G401 (cell line): ENCODE data around the gene PLD4. TPM values are rescaled to one million over a fixed set of nuclear protein-coding genes. Genes with fewer than 3 reads are reported as not detected.

Experiments used
- DNase-seq: peaks from one replicate; pipeline ENCODE4 v3.0.0-alpha.2; 2015; ENCODE audit warnings: low spot score
- in situ Hi-C: cut with HindIII; loops from 2 replicates; pipeline ENCODE4 v1.10.0; 2016; ENCODE audit warnings: low sequenced_read_pairs, mixed read lengths
- total RNA-seq: library from RNA; depleted of rRNA; stranded (reverse); fragments of >200 nt; shearing (Covaris generic); gene quantifications from 2 replicates; pipeline ENCODE4 v1.2.3, GENCODE V29; 2014

Gene PLD4
- total RNA-seq, 1 experiment from 2014 or later, result not detected

DNA sequence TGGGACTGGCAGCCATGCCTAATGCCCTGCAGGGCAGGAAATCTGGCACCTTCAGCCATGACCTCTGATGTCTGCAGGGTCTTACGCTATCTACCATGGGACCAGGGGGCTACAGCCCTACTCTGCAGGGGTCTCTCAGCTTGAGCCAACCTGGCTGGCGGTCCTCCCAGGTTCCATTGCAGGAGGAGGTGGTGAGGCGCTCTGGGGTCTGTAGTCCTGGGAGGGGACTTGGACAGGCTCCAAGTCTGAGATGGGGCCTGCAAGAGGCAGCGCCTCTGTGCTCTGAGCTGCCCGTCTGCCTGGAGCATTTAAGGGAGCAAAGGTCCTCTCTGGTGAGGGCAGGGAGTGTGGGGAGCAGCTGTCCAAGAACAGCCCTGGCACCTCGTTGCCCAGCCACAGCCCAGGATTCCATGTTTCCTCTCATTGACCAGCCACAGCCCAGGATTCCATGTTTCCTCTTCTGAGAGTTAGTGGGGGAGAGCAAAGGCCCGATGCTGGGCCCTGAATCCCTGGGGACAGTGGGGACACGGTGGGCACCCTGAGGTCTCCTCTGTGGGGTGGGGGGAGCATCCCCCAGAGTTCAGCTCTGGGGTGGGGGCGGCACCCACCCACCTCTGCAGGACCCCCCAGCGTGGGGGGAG is 655 bp downstream of the PLD4 start:
- DNase-seq, result no peak
- in situ Hi-C loops, result no loop called here

DNA sequence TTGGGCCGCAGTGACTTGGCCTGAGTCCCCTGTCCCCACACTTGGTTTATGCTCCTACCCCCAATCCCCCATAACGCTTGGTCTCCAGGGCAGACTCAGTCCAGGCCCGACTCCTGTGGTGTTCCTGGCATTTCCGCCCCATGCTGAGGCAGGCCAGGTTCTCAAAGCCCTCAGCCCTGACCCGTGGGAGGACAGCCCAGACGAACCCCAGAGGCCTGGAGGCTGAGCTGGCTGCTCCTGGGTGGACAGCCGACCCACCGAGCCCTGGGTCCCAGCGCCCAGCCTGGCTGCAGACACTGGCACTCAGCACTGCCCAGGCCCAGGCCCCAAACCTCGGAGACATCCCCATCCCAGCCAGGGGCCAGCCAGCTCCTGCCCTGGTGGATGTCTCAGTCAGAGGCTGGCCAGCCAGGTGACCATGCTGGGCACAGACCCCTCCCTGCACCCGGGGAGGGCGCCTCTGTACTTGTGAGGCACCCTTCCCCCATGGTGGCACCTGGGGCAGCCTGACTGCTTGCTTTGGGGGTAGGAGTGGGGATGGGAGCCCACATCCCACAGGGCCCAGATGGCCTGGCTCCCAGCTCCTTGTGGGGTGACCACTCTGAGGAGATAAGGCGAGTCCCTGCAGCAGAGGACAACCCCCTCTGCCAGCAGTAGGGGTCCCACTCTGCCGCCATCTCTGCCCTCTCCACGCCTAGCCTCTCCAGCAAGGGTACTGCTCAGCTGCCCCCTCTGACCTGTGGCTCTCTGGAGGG is 1.4 kb downstream of the PLD4 start:
- in situ Hi-C loops, result no loop called here
- no peak for DNase-seq

DNA sequence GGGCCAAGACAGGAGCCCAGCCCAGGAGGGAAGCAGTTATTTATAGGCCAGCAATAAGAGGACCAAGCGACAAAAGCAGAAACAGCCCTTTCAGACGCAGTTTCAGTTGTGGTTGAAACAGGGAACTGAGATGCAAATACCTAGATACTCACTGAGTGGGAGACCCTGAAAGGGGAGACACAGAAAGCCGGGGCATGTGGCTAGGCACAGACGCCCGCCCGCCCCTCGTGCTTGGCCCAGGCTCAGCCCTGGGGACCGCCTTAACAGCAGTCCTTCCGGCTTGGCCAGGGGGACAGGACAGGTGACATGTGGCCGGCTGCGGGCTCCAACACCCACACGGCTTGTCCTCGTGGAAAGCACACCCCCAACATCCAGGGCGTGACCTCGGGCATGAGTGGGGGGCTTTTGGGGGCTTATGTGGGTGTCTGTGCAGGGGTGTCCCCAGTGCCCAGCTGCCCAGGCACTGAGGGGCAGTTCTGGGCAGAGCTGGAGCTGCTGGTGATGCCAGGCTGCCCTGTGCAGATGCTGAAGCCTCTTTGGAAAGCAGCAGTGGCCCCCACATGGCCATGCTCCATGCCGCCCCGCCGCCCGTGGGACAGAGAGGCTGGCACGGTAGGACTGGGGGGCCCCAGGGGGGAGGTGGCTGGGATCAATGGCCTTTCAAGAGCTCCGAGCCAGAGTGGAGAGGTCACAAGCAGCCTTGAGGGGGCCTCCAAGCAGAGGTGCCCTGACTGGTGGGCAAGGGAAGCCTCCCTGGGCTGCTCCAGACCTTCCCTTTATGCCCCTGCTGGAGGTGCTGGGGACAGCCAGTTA is 2.1 kb downstream of the PLD4 start:
- in situ Hi-C loops, result no loop called here

DNA sequence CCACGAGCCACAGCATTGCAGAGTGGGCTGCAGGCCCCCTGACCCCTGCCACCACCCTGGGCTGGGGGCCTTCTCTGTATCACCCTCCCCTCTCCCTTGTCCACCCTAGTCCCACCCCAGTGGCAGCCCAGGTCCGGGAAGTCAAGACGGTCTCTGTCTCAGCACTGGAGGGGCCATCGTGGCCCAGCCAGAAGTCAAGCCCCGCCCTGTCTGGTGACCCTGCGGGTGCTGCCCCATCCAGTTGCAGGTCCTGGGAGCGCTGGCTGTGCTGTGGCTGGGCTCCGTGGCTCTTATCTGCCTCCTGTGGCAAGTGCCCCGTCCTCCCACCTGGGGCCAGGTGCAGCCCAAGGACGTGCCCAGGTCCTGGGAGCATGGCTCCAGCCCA is 2.7 kb downstream of the PLD4 start:
- no peak for DNase-seq
- in situ Hi-C loops, result no loop called here

More for the DNA sequence above, 2.1 kb downstream of the PLD4 start:
- DNase-seq, result no peak

DNA sequence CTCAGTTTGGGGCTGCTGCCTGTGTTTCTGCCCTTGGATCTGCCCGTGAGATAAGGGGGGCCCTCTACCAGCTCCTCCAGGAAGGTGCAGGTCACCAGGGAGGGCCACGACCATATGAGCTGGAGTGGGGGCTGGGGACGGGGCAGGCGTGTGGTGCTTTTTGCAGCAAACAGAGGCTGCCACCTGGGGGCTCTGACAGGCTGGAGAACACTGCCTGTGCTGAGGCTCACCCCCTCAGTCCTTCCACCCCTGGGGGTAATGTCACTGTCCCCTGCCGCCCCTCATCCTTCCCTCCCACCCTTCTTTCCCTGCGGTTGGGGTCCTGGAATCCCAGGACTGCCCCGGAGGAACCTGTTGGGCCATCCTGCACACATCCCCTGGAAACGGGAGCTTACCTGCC is 3.2 kb downstream of the PLD4 start:
- DNase-seq, result no peak
- in situ Hi-C loops, result no loop called here

DNA sequence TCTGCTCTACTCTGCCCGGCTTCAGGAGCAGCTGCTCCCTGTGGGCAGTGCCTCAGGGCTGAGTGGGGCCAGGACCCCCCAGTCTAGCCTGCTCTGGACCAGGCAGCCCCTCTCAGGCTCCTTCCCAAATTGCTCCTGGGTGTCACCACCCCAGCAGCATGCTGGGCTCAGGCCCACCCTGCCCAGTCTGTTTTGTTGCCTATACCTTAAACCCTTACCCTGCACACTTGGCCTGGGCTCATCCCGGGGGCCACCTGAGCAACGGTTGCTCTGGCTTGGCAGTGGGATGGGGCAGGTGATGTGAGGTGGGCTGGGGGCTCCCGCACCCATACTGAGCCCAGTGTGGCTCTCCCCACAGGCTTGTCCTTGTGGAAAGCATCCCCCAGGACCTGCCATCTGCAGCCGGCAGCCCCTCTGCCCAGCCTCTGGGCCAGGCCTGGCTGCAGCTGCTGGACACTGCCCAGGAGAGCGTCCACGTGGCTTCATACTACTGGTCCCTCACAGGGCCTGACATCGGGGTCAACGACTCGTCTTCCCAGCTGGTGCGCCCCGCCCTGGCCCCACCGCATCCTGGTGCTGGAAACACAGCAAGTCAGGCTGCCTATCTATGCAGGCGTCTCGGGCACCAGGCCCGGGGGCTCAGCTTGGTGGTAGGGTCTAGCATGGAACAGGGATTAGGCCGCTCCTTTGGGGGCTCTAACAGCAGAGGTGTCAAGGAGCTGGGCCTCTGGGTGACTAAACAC is 3.9 kb downstream of the PLD4 start:
- in situ Hi-C loops, result no loop called here
- no peak for DNase-seq

DNA sequence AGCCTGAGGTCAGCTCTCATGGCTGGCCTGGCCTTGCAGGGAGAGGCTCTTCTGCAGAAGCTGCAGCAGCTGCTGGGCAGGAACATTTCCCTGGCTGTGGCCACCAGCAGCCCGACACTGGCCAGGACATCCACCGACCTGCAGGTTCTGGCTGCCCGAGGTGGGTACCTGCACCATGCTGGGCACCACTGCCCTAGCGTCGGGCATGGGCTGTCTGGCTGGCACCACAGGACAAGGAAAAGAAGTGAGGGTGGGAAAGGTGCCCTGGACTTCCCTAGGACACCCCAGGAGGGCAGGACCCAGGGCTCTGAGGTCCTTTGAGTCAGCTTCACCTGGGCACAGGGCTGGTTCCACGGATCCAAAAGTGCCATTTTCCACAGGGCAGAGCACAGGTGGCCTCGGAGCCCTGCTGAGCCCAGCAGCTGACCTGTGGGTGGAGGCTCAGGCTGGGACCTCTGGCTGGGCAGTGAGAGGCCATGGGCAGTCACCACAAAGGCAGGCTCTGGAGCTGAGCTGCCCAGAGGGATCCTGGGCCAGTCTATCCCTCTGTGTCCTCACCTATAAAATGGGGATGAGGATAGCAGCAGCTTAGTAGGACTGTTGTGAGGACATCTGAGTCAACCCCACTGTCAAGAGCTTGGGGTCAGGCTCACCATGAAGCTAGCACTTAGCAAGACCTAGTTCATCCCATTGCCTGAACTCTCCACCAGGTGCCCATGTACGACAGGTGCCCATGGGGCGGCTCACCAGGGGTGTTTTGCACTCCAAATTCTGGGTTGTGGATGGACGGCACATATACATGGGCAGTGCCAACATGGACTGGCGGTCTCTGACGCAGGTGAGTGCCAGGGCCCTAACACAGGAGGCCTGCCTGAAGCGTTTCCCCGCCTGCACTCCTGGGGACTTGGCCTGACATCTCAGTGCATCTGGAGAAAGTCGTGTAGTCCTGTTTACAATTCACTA is 4.9 kb downstream of the PLD4 start:
- in situ Hi-C loops, result loop anchor here (10.0 kb wide), 3 partner anchors 105 to 215 kb away; no protein-coding TSS in a partner anchor
- DNase-seq, result no peak

DNA sequence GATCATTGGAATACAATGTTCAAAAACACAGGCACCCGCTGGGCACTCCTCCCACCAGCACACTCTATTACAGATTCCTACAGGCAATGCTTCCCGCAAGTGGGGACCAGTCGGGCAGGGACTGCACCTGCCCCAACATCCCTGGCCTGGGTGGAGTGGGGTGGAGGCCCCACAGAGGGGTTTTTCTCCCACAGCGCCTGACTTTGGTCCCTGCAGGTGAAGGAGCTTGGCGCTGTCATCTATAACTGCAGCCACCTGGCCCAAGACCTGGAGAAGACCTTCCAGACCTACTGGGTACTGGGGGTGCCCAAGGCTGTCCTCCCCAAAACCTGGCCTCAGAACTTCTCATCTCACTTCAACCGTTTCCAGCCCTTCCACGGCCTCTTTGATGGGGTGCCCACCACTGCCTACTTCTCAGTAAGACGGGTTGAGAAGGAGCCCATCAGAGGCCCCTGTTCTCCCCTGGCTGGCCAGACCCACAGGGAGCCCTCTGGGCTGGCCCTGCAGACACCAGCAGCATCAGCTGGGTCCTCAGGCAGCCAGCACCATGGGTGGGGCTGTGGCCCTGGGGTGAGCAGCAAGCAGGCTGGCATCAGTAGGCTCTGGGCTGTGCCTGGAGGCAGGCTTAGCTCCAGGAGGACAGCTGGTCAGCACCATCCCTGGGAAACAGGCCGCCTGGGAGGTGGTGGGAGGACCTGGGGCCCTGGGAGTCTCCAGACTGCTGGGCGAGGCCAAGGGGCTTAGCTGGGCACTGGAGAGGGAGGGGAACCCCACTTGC is 6.0 kb downstream of the PLD4 start:
- no peak for DNase-seq
- in situ Hi-C loops, result loop anchor here (10.0 kb wide), 3 partner anchors 106 to 216 kb away; no protein-coding TSS in a partner anchor

DNA sequence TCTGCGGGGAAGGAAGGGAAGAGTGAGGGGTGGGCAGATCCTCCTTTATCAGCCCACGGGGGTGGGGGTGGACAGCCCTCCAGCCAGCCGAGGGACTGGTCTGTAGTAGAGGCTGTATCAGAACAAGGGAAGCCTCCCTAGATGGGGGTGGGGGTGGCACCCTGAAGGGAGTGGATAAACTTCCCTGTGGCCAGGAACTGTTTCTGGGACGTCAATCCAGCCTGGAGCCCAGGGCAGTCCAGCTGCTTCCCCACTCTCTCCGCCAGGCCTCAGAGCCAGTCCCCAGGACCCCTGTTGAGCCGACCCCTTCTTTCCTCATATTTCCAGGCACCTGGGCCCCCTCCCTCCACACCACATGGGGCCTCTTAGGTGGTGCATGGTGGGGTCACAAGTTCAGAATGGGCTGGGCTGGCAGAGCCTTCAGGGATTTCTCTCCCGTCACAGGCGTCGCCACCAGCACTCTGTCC is 6.7 kb downstream of the PLD4 start:
- DNase-seq, result no peak
- in situ Hi-C loops, result loop anchor here (10.0 kb wide), 3 partner anchors 107 to 217 kb away; no protein-coding TSS in a partner anchor

DNA sequence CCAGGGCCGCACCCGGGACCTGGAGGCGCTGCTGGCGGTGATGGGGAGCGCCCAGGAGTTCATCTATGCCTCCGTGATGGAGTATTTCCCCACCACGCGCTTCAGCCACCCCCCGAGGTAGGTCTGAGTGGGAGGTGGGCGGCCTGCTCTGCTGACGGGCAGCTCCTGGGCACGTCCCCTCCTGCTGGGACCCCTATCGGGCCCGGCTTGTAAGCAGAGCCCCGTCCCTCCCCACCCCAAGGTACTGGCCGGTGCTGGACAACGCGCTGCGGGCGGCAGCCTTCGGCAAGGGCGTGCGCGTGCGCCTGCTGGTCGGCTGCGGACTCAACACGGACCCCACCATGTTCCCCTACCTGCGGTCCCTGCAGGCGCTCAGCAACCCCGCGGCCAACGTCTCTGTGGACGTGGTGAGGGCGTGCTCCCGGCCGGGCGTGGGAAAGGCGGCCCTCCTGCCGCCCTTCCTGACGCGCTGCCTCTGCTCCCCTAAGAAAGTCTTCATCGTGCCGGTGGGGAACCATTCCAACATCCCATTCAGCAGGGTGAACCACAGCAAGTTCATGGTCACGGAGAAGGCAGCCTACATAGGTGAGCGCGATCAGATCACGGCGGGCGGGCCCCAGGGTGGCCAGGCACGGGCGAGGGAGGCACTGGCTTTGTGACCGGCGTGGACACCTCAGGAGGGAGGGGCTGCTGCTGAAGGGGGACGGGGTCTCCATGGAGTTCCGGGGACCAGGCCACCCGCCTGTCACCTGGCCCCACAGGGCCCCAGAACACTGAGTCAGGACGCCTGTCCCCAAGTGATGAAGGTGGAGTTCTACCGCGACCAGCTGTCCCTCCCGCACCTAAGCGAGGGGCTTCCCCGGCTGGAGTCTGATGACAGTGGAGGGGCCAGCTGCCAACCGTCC is 7.3 kb downstream of the PLD4 start:
- DNase-seq, result peak; percentile 28
- in situ Hi-C loops, result loop anchor here (10.0 kb wide), 3 partner anchors 107 to 217 kb away; no protein-coding TSS in a partner anchor

DNA sequence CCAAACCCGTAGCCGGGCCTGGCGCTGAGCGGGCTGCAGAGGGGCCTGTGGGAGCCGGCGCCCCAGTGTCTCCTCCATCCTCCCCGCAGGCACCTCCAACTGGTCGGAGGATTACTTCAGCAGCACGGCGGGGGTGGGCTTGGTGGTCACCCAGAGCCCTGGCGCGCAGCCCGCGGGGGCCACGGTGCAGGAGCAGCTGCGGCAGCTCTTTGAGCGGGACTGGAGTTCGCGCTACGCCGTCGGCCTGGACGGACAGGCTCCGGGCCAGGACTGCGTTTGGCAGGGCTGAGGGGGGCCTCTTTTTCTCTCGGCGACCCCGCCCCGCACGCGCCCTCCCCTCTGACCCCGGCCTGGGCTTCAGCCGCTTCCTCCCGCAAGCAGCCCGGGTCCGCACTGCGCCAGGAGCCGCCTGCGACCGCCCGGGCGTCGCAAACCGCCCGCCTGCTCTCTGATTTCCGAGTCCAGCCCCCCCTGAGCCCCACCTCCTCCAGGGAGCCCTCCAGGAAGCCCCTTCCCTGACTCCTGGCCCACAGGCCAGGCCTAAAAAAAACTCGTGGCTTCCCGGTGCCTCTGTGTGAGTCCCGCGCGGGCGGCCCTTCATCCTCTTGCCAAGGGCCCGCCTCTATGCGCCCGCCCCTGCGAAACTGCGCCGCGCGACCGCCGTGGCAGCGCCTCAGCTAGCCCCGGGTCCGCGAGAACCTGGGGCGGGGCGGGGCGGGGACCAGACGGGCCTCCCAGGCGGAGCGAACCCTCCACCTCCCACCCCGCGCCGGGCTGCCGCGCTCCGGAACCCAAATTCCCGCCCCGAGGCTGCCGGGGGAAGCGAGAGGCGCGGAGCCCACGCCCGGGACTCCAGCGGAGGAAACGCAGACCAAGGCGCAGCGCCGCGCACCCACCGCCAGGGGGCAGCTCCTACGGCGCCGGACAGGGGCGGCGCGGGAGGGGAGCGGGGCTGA is 8.3 kb downstream of the PLD4 start:
- in situ Hi-C loops, result loop anchor here (10.0 kb wide), 3 partner anchors 108 to 218 kb away; no protein-coding TSS in a partner anchor
- peak; percentile 78 for DNase-seq

DNA sequence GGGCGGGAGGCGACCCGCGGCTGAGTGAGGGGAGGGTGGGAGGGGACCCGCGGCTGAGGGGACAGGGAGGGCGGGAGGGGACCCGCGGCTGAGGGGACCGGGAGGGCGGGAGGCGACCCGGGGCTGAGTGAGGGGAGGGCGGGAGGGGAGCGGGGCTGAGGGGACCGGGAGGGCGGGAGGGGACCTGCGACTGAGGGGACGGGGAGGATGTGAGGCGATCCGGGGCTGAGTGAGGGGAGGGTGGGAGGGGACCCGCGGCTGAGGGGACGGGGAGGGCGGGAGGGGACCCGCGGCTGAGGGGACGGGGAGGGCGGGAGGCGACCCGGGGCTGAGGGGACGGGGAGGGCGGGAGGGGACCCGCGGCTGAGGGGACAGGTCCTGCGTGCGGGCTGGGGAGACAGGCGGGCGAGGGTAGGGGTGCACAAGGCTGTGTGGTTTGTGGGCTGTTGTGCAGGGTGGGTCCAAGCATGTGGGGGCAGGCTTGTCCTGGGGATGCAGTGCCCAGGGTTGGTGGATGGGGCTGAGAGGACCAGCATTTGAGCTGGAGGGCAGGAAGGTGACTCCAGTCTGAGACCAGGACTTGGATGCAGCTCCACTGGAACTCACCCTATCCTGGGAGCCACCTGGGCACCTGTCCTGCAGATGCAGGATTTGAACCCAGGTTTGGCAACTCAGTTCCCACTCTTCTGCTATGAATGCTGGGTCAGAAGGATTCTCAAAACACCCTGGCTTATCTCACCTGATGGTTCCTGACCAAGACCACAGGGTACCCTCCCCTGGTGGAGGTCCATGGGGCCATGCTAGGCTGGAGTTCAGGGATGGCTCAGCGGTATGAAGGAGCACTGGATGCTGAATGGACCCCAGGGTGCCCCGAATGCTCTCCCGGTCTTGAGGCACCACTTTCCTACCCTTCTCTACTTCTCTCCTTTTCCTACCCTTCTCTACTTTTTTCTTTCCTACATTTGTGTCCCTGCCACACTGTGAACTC is 9.4 kb downstream of the PLD4 start:
- no peak for DNase-seq
- in situ Hi-C loops, result loop anchor here (10.0 kb wide), 3 partner anchors 109 to 219 kb away; no protein-coding TSS in a partner anchor

DNA sequence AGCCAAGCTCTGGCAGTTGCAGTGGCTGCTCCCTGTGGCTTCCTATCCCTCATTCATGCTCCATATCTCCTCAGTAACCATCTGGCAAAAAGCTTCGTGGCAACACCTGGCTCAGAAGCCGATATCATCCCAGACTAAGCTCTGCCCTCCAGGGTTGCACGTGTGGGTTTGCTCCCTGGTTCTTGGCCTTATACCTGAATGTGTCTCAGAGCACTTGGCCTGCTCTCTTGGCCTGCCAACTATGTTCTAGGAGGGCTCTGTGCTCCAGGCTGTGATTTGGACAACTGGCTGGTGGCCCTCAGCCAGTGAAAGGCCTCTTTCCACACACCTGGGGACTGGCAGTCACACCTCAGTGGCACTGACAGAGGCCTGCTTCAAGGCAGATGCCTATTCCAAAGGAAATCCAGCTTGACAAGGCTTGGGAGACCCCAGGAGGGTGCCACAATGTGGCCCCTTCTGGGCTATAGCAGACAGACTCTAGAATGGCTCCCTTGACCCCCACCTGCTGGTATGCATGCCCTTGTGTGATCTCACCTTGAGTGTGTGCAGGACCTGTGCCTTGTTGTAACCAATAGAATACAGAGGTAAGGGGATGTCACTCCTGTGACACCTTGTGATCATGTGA is 10.5 kb downstream of the PLD4 start:
- in situ Hi-C loops, result loop anchor here (5.0 to 10.0 kb wide), 4 partner anchors 110 to 220 kb away; no protein-coding TSS in a partner anchor
- no peak for DNase-seq
